HepG2 (cell line): ENCODE results near the gene FITM1. TPM values are rescaled to one million over a fixed set of nuclear protein-coding genes. Genes with fewer than 3 reads are reported as not detected.

Experiments
- ARID2 ChIP-seq: sonication (generic); formaldehyde crosslinking; IDR thresholded peaks from 2 replicates; pipeline ENCODE4 v1.8.1; 2022; ENCODE audit warnings: mild to moderate bottlenecking, missing genetic modification reagents, borderline replicate concordance
- ASH2L ChIP-seq: fragments of 300-600, 200-600 bp; sonication (generic); IDR thresholded peaks from 2 replicates; pipeline ENCODE4 v1.7.0; 2017; ENCODE audit warnings: low read depth, mild to moderate bottlenecking, moderate library complexity, mixed read lengths, low read length; ENCODE audit not compliant: insufficient read length
- FOXK1 ChIP-seq: sonication (generic); formaldehyde crosslinking; IDR thresholded peaks from 2 replicates; pipeline ENCODE4 v1.4.0; 2020; ENCODE audit warnings: low read depth, missing genetic modification reagents, borderline replicate concordance
- GABPB1 ChIP-seq: IDR thresholded peaks from 2 replicates; pipeline ENCODE4 v1.6.1; 2016; ENCODE audit warnings: mild to moderate bottlenecking, missing genetic modification reagents, moderate library complexity, missing compliant biosample characterization
- KLF11 ChIP-seq: IDR thresholded peaks from 2 replicates; pipeline ENCODE4 v1.6.1; 2016; ENCODE audit warnings: missing compliant biosample characterization
- RELA ChIP-seq: sonication (generic); formaldehyde crosslinking; IDR thresholded peaks from 2 replicates; pipeline ENCODE4 v1.4.0; 2020; ENCODE audit warnings: missing genetic modification reagents
- ZNF136 ChIP-seq: sonication (generic); formaldehyde crosslinking; IDR thresholded peaks from 2 replicates; pipeline ENCODE4 v1.8.1; 2022; ENCODE audit warnings: low read depth, mild to moderate bottlenecking, moderate library complexity, missing genetic modification reagents
- ZNF256 ChIP-seq: sonication (generic); formaldehyde crosslinking; conservative IDR thresholded peaks from 2 replicates; pipeline ENCODE4 v1.4.0; 2020; ENCODE audit warnings: missing genetic modification reagents
- ZNF788 ChIP-seq: sonication (generic); formaldehyde crosslinking; IDR thresholded peaks from 2 replicates; pipeline ENCODE4 v1.5.0; 2020; ENCODE audit warnings: mild to moderate bottlenecking, missing genetic modification reagents, borderline replicate concordance
- polyA plus RNA-seq, 8 experiments: library from polyadenylated mRNA; depleted of rRNA in 3 of 8; stranded (reverse) in 7 of 8; unstranded in 1 of 8; fragments of >200 nt; fragmentation: Illumina TruSeq in 4 of 8; extraction: Trizol in 4 of 8; gene quantifications; 2 replicates each; pipeline versions ENCODE4 v1.2.1 to v1.2.3, GENCODE V29; 2011 to 2016; ENCODE audit warnings: low read depth in 4 of 8, missing spikeins in 1 of 8, mixed read lengths in 1 of 8; ENCODE audit not compliant: insufficient read depth in 1 of 8
- total RNA-seq, 5 experiments: library from RNA; depleted of rRNA; stranded (reverse); fragments of >200 nt; fragmentation: Illumina TruSeq; extraction: Trizol; gene quantifications; 2 replicates each; pipeline ENCODE4 v1.2.3, GENCODE V29; 2016; ENCODE audit warnings: low read depth in 1 of 5
- TF ChIP-seq, protein P1 (sequence below): sonication (generic); formaldehyde crosslinking; IDR thresholded peaks from 2 replicates; pipeline ENCODE4 v1.4.0; 2020; ENCODE audit warnings: low read depth, missing genetic modification reagents
- TF ChIP-seq, protein P2 (sequence below): IDR thresholded peaks from 2 replicates; pipeline ENCODE4 v1.6.1; 2018; ENCODE audit warnings: missing genetic modification reagents
- TF ChIP-seq, protein P3 (sequence below): sonication (generic); formaldehyde crosslinking; IDR thresholded peaks from 2 replicates; pipeline ENCODE4 v1.5.1; 2020; ENCODE audit warnings: missing genetic modification reagents, mild to moderate bottlenecking, borderline replicate concordance
- TF ChIP-seq, protein P4 (sequence below): sonication (generic); formaldehyde crosslinking; IDR thresholded peaks from 2 replicates; pipeline ENCODE4 v1.5.0; 2020; ENCODE audit warnings: mild to moderate bottlenecking, missing genetic modification reagents, moderate library complexity
- TF ChIP-seq, protein P5 (sequence below): sonication (generic); formaldehyde crosslinking; IDR thresholded peaks from 2 replicates; pipeline ENCODE4 v1.5.0; 2020; ENCODE audit warnings: mild to moderate bottlenecking, missing genetic modification reagents

FITM1 gene
- total and polyA plus RNA-seq, 2 of the 13 experiments (the other 11 are each of a cell fraction or from before 2014, with no cell fraction given) = 2.7 to 5.8 TPM

DNA sequence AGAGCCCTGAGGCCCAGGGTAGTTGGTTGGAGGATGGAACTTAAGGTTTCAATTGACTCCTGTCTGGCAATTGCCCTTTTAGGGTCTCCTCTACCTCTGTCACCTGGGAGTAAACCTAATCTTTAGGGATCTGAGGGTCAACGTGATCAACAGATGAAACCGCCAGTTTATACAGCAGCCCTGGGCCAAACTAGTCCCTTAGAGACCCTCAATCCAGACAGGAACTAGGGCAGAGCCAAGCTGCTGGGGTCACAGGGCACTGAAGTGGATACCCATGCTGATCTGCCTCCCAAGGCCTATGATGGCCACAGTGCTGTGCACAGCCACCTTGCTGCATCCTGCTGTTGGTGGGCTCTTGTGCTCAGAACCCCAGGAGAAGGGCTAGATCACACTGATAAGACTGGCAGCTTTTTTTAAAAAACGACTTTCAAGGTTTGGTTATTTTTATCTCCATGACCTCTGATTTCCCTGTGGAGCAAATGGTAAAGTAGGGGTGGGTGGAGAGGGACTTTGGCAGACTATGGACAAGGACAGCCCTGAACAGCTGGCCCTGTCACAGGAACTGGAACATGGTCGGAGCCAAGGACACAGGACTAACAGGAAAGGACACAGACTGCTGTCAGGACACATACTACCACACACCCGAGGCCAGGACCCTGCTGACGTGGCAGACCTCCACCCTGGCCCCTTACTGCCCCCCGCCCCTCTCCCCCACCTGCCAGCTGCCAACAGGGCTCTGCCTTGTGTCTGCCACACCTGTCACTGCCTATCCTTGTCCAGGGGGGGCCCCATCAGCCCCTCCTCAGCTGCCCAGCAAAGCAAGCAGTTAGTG lies 474 bp downstream of the FITM1 start (continued):
- TF ChIP-seq, protein P1, sequence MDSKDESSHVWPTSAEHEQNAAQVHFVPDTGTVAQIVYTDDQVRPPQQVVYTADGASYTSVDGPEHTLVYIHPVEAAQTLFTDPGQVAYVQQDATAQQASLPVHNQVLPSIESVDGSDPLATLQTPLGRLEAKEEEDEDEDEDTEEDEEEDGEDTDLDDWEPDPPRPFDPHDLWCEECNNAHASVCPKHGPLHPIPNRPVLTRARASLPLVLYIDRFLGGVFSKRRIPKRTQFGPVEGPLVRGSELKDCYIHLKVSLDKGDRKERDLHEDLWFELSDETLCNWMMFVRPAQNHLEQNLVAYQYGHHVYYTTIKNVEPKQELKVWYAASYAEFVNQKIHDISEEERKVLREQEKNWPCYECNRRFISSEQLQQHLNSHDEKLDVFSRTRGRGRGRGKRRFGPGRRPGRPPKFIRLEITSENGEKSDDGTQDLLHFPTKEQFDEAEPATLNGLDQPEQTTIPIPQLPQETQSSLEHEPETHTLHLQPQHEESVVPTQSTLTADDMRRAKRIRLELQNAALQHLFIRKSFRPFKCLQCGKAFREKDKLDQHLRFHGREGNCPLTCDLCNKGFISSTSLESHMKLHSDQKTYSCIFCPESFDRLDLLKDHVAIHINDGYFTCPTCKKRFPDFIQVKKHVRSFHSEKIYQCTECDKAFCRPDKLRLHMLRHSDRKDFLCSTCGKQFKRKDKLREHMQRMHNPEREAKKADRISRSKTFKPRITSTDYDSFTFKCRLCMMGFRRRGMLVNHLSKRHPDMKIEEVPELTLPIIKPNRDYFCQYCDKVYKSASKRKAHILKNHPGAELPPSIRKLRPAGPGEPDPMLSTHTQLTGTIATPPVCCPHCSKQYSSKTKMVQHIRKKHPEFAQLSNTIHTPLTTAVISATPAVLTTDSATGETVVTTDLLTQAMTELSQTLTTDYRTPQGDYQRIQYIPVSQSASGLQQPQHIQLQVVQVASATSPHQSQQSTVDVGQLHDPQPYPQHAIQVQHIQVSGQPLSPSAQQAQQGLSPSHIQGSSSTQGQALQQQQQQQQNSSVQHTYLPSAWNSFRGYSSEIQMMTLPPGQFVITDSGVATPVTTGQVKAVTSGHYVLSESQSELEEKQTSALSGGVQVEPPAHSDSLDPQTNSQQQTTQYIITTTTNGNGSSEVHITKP (CRISPR knock-in tag) = peak; percentile 61; the same call in 1 of the 2 replicates
- TF ChIP-seq GABPB1 (CRISPR knock-in tag) = 0 out of 2 replicates have a peak, but pooled peaks have one; percentile 49
- TF ChIP-seq, protein P2, sequence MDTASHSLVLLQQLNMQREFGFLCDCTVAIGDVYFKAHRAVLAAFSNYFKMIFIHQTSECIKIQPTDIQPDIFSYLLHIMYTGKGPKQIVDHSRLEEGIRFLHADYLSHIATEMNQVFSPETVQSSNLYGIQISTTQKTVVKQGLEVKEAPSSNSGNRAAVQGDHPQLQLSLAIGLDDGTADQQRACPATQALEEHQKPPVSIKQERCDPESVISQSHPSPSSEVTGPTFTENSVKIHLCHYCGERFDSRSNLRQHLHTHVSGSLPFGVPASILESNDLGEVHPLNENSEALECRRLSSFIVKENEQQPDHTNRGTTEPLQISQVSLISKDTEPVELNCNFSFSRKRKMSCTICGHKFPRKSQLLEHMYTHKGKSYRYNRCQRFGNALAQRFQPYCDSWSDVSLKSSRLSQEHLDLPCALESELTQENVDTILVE (CRISPR knock-in tag) = no peak
- no peak for TF ChIP-seq KLF11
- TF ChIP-seq, protein P3, sequence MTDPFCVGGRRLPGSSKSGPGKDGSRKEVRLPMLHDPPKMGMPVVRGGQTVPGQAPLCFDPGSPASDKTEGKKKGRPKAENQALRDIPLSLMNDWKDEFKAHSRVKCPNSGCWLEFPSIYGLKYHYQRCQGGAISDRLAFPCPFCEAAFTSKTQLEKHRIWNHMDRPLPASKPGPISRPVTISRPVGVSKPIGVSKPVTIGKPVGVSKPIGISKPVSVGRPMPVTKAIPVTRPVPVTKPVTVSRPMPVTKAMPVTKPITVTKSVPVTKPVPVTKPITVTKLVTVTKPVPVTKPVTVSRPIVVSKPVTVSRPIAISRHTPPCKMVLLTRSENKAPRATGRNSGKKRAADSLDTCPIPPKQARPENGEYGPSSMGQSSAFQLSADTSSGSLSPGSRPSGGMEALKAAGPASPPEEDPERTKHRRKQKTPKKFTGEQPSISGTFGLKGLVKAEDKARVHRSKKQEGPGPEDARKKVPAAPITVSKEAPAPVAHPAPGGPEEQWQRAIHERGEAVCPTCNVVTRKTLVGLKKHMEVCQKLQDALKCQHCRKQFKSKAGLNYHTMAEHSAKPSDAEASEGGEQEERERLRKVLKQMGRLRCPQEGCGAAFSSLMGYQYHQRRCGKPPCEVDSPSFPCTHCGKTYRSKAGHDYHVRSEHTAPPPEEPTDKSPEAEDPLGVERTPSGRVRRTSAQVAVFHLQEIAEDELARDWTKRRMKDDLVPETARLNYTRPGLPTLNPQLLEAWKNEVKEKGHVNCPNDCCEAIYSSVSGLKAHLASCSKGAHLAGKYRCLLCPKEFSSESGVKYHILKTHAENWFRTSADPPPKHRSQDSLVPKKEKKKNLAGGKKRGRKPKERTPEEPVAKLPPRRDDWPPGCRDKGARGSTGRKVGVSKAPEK = no peak
- TF ChIP-seq, protein P4, sequence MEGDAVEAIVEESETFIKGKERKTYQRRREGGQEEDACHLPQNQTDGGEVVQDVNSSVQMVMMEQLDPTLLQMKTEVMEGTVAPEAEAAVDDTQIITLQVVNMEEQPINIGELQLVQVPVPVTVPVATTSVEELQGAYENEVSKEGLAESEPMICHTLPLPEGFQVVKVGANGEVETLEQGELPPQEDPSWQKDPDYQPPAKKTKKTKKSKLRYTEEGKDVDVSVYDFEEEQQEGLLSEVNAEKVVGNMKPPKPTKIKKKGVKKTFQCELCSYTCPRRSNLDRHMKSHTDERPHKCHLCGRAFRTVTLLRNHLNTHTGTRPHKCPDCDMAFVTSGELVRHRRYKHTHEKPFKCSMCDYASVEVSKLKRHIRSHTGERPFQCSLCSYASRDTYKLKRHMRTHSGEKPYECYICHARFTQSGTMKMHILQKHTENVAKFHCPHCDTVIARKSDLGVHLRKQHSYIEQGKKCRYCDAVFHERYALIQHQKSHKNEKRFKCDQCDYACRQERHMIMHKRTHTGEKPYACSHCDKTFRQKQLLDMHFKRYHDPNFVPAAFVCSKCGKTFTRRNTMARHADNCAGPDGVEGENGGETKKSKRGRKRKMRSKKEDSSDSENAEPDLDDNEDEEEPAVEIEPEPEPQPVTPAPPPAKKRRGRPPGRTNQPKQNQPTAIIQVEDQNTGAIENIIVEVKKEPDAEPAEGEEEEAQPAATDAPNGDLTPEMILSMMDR (CRISPR knock-in tag) = no peak
- TF ChIP-seq ZNF788 = peak; percentile 90
- no peak for TF ChIP-seq ZNF256 (CRISPR knock-in tag)
- no peak; the same call in 1 of the 2 replicates for TF ChIP-seq FOXK1
- TF ChIP-seq, protein P5, sequence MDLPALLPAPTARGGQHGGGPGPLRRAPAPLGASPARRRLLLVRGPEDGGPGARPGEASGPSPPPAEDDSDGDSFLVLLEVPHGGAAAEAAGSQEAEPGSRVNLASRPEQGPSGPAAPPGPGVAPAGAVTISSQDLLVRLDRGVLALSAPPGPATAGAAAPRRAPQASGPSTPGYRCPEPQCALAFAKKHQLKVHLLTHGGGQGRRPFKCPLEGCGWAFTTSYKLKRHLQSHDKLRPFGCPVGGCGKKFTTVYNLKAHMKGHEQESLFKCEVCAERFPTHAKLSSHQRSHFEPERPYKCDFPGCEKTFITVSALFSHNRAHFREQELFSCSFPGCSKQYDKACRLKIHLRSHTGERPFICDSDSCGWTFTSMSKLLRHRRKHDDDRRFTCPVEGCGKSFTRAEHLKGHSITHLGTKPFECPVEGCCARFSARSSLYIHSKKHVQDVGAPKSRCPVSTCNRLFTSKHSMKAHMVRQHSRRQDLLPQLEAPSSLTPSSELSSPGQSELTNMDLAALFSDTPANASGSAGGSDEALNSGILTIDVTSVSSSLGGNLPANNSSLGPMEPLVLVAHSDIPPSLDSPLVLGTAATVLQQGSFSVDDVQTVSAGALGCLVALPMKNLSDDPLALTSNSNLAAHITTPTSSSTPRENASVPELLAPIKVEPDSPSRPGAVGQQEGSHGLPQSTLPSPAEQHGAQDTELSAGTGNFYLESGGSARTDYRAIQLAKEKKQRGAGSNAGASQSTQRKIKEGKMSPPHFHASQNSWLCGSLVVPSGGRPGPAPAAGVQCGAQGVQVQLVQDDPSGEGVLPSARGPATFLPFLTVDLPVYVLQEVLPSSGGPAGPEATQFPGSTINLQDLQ (CRISPR knock-in tag) = no peak
- no peak for TF ChIP-seq ARID2 (CRISPR knock-in tag)
- no peak for TF ChIP-seq RELA (CRISPR knock-in tag)
- TF ChIP-seq ASH2L = peak; percentile 32
- TF ChIP-seq ZNF136 (CRISPR knock-in tag) = no peak
